HepG2 (cell line): ENCODE results near the gene ULK4. TPM values are rescaled to one million over a fixed set of nuclear protein-coding genes. Genes with fewer than 3 reads are reported as not detected.

ENCODE experiments used
- ATAC-seq: fragments of 200-7000 bp; cut with Tn5 transposase; 3 replicates; pipeline ENCODE4 v1.9.1; 2020; ENCODE audit warnings: mild to moderate bottlenecking, moderate library complexity
- BruUV-seq: library from RNA; stranded (reverse); fragments of 400-500 nt; replicated peaks from 2 replicates; lab custom pipeline; 2021; lab: Mats Ljungman, UMichigan
- CTCF ChIA-PET: fragments of 300-600 bp; formaldehyde crosslinking; extraction: SDS; loops from one replicate; lab custom pipeline; 2021; ENCODE audit warnings: low total read pairs, inconsistent platforms, low intra/inter-chr PET ratio; lab: Yijun Ruan, JAX
- POLR2A ChIA-PET: fragments of 350-600 bp; sonication (Branson Sonifier 250); formaldehyde crosslinking; loops from one replicate; lab custom pipeline; 2020; ENCODE audit warnings: antibody characterized with exemption, inconsistent platforms; lab: Yijun Ruan, JAX
- DNase-seq: peaks from one replicate; pipeline ENCODE4 v3.0.0-alpha.2; 2015; ENCODE audit warnings: low spot score
- FAIRE-seq: peaks from 3 replicates; lab custom pipeline; 2011; peaks lifted over from hg19 to GRCh38; lab: Jason Lieb, UNC
- H2AFZ ChIP-seq: one replicate; pipeline ENCODE4 v1.6.1; 2011; ENCODE audit warnings: low read length, inconsistent platforms
- H3K27ac ChIP-seq: fragments of 300-600 bp; 3 replicates; pipeline ENCODE4 v1.8.0; 2011; ENCODE audit warnings: mixed run types, mild to moderate bottlenecking, mixed read lengths, low read length, inconsistent platforms; ENCODE audit not compliant: insufficient read depth; ENCODE audit errors: extremely low read length
- H3K27me3 ChIP-seq, 2 experiments: fragments of 200-600 bp in 1 of 2; 2 replicates in 1 of 2; 3 replicates in 1 of 2; pipeline versions ENCODE4 v1.6.0 to v1.8.0; 2011; ENCODE audit warnings: low read length in 2 of 2, mild to moderate bottlenecking in 2 of 2, moderate library complexity in 2 of 2, inconsistent platforms in 1 of 2; ENCODE audit not compliant: insufficient read depth in 2 of 2, control insufficient read depth in 1 of 2
- H3K36me3 ChIP-seq, 2 experiments: fragments of 200-600 bp in 1 of 2; replicated peaks in 1 of 2; 2 replicates in 1 of 2; 3 replicates in 1 of 2; pipeline versions ENCODE4 v1.5.1 to v1.8.0; 2011; ENCODE audit warnings: low read length in 2 of 2, inconsistent platforms in 1 of 2; ENCODE audit not compliant: insufficient read depth in 2 of 2, control insufficient read depth in 1 of 2
- H3K4me1 ChIP-seq: 2 replicates; pipeline ENCODE4 v1.5.1; 2012; ENCODE audit warnings: low read length, inconsistent platforms; ENCODE audit not compliant: insufficient read depth
- H3K4me2 ChIP-seq: 2 replicates; pipeline ENCODE4 v1.6.0; 2011; ENCODE audit warnings: low read depth, low read length, inconsistent platforms
- H3K4me3 ChIP-seq, 3 experiments: fragments of 200-600 bp in 1 of 3; sonication (generic), shearing (Covaris generic) in 1 of 3; replicated peaks in 1 of 3; 2 replicates each; pipeline ENCODE4 v1.5.1; 2011 to 2016; ENCODE audit warnings: low read length in 3 of 3, inconsistent platforms in 2 of 3, low read depth in 2 of 3, mild to moderate bottlenecking in 2 of 3, control low read depth in 1 of 3, mixed read lengths in 1 of 3; ENCODE audit not compliant: insufficient read depth in 1 of 3
- H3K79me2 ChIP-seq: one replicate; pipeline ENCODE4 v1.6.1; 2011; ENCODE audit warnings: low read length, inconsistent platforms; ENCODE audit not compliant: insufficient read depth
- H3K9ac ChIP-seq: 2 replicates; pipeline ENCODE4 v1.6.0; 2011; ENCODE audit warnings: mild to moderate bottlenecking, low read depth, low read length, inconsistent platforms; ENCODE audit not compliant: insufficient read depth
- H3K9me3 ChIP-seq: 2 replicates; pipeline ENCODE4 v1.5.1; 2012; ENCODE audit warnings: mild to moderate bottlenecking, low read length
- H4K20me1 ChIP-seq: 2 replicates; pipeline ENCODE4 v1.6.0; 2011; ENCODE audit warnings: inconsistent platforms, mild to moderate bottlenecking, low read length, moderate library complexity; ENCODE audit not compliant: insufficient read depth
- ONECUT2 ChIP-seq: sonication (generic); formaldehyde crosslinking; IDR thresholded peaks from 2 replicates; pipeline ENCODE4 v1.4.0; 2020; ENCODE audit warnings: missing genetic modification reagents
- PAWR ChIP-seq: sonication (generic); formaldehyde crosslinking; IDR thresholded peaks from 2 replicates; pipeline ENCODE4 v1.4.0; 2020; ENCODE audit warnings: missing genetic modification reagents, mild to moderate bottlenecking, borderline replicate concordance
- POLR2A ChIP-seq, 2 experiments: IDR thresholded peaks; 2 replicates each; pipeline ENCODE4 v1.6.1; 2011; ENCODE audit warnings: low read depth in 2 of 2, low read length in 2 of 2, mild to moderate bottlenecking in 1 of 2, moderate library complexity in 1 of 2; ENCODE audit not compliant: insufficient read depth in 1 of 2
- SCMH1 ChIP-seq: sonication (generic); formaldehyde crosslinking; IDR thresholded peaks from 2 replicates; pipeline ENCODE4 v1.9.0; 2021; ENCODE audit warnings: missing genetic modification reagents, mild to moderate bottlenecking, borderline replicate concordance
- ZNF230 ChIP-seq: sonication (generic); formaldehyde crosslinking; IDR thresholded peaks from 2 replicates; pipeline ENCODE4 v1.4.0; 2020; ENCODE audit warnings: mild to moderate bottlenecking, missing genetic modification reagents
- ZNF577 ChIP-seq: sonication (generic); formaldehyde crosslinking; IDR thresholded peaks from 2 replicates; pipeline ENCODE4 v1.4.0; 2020; ENCODE audit warnings: mild to moderate bottlenecking, low read depth, missing genetic modification reagents, borderline replicate concordance
- ZNF879 ChIP-seq: sonication (generic); formaldehyde crosslinking; IDR thresholded peaks from 2 replicates; pipeline ENCODE4 v1.8.1; 2023; ENCODE audit warnings: missing genetic modification reagents
- WGBS: methylation state at CpG from one replicate; pipeline ENCODE4 v1.1.6; 2017; ENCODE audit warnings: low lambda C conversion rate; 5-methylcytosine and 5-hydroxymethylcytosine counted together
- in situ Hi-C: cut with HindIII; loops from 2 replicates; pipeline ENCODE4 v1.10.0; 2017; ENCODE audit warnings: low pct_unique_long_range_greater_than_20kb; ENCODE audit not compliant: extremely low pct_ligation_motif_present
- intact Hi-C: fragments of 100-400 bp; cut with micrococcal nuclease; formaldehyde crosslinking; loops from one replicate; pipeline ENCODE4 v1.10.0; 2022; ENCODE audit not compliant: unreplicated experiment
- polyA plus RNA-seq, 8 experiments: library from polyadenylated mRNA; depleted of rRNA in 3 of 8; stranded (reverse) in 7 of 8; unstranded in 1 of 8; fragments of >200 nt; fragmentation: Illumina TruSeq in 4 of 8; extraction: Trizol in 4 of 8; gene quantifications; 2 replicates each; pipeline versions ENCODE4 v1.2.1 to v1.2.3, GENCODE V29; 2011 to 2016; ENCODE audit warnings: low read depth in 4 of 8, missing spikeins in 1 of 8, mixed read lengths in 1 of 8; ENCODE audit not compliant: insufficient read depth in 1 of 8
- total RNA-seq, 5 experiments: library from RNA; depleted of rRNA; stranded (reverse); fragments of >200 nt; fragmentation: Illumina TruSeq; extraction: Trizol; gene quantifications; 2 replicates each; pipeline ENCODE4 v1.2.3, GENCODE V29; 2016; ENCODE audit warnings: low read depth in 1 of 5
- TF ChIP-seq, protein P1 (sequence below): sonication (generic); formaldehyde crosslinking; IDR thresholded peaks from 2 replicates; pipeline ENCODE4 v1.5.0; 2020; ENCODE audit warnings: mild to moderate bottlenecking, missing genetic modification reagents
- TF ChIP-seq, protein P2 (sequence below): sonication (generic); formaldehyde crosslinking; IDR thresholded peaks from 2 replicates; pipeline ENCODE4 v1.5.0; 2020; ENCODE audit warnings: missing genetic modification reagents, mild to moderate bottlenecking, borderline replicate concordance

The ULK4 gene
- total and polyA plus RNA-seq, 2 of the 13 experiments (the other 11 are each of a cell fraction or from before 2014, with no cell fraction given): 6.7 to 11.8 TPM

DNA sequence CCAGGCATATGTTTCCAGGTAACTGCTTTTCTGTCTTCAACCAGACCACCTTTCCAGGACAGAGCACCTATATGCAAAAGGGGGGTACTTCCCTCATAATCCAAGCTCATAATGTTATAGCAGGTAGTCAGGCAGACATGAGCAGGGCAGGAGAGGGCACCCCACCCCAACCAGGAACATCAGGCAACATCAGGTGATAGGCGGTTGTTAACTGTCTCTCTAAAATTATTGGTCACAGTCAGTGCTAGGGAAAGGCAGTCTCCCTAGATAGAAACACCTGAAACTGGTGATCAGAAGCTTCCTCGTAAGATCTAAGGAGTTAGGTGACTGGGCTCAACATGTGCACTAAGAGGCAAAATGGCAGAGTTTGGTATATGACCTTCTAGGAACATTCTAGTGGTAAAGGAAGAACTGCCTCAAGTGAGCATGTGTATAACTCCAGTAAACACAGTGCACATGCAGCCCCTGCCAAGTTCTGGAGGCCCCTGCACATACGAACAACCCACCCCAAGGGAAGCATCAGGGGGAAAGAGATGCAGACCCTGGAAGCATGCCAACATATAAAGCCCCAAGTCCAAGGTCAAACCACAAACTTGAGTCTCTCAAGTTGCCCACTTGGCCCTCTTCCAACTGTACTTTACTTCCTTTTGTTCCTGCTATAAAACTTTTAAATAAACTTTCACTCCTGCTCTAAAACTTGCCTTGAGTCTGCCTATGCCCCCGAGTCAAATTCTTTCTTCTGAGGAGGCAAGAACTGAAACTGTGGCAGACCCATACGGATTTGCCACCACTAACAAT, 270.9 kb downstream of the ULK4 start:
- H2AFZ ChIP-seq: no peak overlapping the region
- peaks cover 6% of the 10 kb centered on the region; the same call in 1 of the 2 replicates for H3K4me1 ChIP-seq
- no peak overlapping the region for H3K4me3 ChIP-seq
- H3K27ac ChIP-seq: no peak overlapping the region
- DNase-seq (no peak), FAIRE-seq (no peak), ATAC-seq (no peak)
- no peaks in the 10 kb centered on the region for H3K79me2 ChIP-seq
- TF ChIP-seq POLR2A (IDR thresholded peaks at IDR 0.05; ENCODE audit: insufficient read depth in 1 of 2, low read depth in 2 of 2, low read length in 2 of 2) (no peak), ONECUT2 (CRISPR knock-in tag) (no peak), ZNF577 (CRISPR knock-in tag) (no peak), ZNF230 (no peak), PAWR (no peak), SCMH1 (CRISPR knock-in tag) (no peak), ZNF879 (CRISPR knock-in tag) (no peak)
- TF ChIP-seq, protein P1, sequence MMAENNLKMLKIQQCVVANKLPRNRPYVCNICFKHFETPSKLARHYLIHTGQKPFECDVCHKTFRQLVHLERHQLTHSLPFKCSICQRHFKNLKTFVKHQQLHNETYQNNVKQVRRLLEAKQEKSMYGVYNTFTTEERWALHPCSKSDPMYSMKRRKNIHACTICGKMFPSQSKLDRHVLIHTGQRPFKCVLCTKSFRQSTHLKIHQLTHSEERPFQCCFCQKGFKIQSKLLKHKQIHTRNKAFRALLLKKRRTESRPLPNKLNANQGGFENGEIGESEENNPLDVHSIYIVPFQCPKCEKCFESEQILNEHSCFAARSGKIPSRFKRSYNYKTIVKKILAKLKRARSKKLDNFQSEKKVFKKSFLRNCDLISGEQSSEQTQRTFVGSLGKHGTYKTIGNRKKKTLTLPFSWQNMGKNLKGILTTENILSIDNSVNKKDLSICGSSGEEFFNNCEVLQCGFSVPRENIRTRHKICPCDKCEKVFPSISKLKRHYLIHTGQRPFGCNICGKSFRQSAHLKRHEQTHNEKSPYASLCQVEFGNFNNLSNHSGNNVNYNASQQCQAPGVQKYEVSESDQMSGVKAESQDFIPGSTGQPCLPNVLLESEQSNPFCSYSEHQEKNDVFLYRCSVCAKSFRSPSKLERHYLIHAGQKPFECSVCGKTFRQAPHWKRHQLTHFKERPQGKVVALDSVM: no peak
- TF ChIP-seq, protein P2, sequence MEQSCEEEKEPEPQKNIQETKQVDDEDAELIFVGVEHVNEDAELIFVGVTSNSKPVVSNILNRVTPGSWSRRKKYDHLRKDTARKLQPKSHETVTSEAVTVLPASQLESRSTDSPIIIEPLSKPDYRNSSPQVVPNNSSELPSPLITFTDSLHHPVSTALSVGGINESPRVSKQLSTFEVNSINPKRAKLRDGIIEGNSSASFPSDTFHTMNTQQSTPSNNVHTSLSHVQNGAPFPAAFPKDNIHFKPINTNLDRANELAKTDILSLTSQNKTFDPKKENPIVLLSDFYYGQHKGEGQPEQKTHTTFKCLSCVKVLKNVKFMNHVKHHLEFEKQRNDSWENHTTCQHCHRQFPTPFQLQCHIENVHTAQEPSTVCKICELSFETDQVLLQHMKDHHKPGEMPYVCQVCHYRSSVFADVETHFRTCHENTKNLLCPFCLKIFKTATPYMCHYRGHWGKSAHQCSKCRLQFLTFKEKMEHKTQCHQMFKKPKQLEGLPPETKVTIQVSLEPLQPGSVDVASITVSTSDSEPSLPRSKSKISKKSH (CRISPR knock-in tag): no peak
- H3K4me2 ChIP-seq: no peak overlapping the region
- intact Hi-C loops (no loop called here), in situ Hi-C loops (no loop called here)
- no peaks in the 10 kb centered on the region for H3K36me3 ChIP-seq
- no TSS peak for BruUV-seq
- ChIA-PET POLR2A (no interaction called here), CTCF (no interaction called here)
- no peaks in the 10 kb centered on the region for H4K20me1 ChIP-seq
- WGBS: 75% methylated on average over 4 of the region's 5 CpGs
- H3K9ac ChIP-seq: no peak overlapping the region
- H3K27me3 ChIP-seq: no peaks in the 10 kb centered on the region
- no peaks in the 10 kb centered on the region for H3K9me3 ChIP-seq
